GM19438 (cell line): ENCODE measurements around the gene ACSM3.
"Not testable (repeated sequence)": the region's sequence is repeated elsewhere in the genome, so short reads cannot be mapped to it uniquely, and the experiment has no call there.

ENCODE experiments used
- ATAC-seq: cut with Tn5 transposase; IDR thresholded peaks from one replicate; pipeline ENCODE4 v1.9.1; 2021; ENCODE audit warnings: low read depth; ENCODE audit not compliant: unreplicated experiment

Gene ACSM3

GRCh38 chr16:20763461-20764232 is at the start of gene ACSM3:
ACSM3 (plus strand) TSS chr16:20764014; CDS start chr16:20770035, 6,021 bp downstream.
- peak; percentile 98 for ATAC-seq

- ATAC-seq, result not testable (repeated sequence)
Measured at GRCh38 chr16:20717718-20718117, 46.1 kb upstream of the ACSM3 start.

- no peak for ATAC-seq
Measured at GRCh38 chr16:20720251-20720650, 43.6 kb upstream of the ACSM3 start.

GRCh38 chr16:20726661-20727060 is 37.2 kb upstream of the ACSM3 start:
- no peak for ATAC-seq

- ATAC-seq, result no peak
Measured at GRCh38 chr16:20727181-20727580, 36.6 kb upstream of the ACSM3 start.

GRCh38 chr16:20729141-20729540 is 34.7 kb upstream of the ACSM3 start:
- ATAC-seq, result no peak

GRCh38 chr16:20734056-20734455 is 29.8 kb upstream of the ACSM3 start:
- ATAC-seq, result no peak

- no peak for ATAC-seq
Measured at GRCh38 chr16:20734782-20735181, 29.0 kb upstream of the ACSM3 start.

GRCh38 chr16:20735490-20735889 is 28.3 kb upstream of the ACSM3 start:
- ATAC-seq, result no peak

- no peak for ATAC-seq
Measured at GRCh38 chr16:20740007-20740883, 23.6 kb upstream of the ACSM3 start.

- peak; percentile 71 for ATAC-seq
Measured at GRCh38 chr16:20740901-20741521, 22.8 kb upstream of the ACSM3 start.

- peak; percentile 80 for ATAC-seq
Measured at GRCh38 chr16:20741554-20742285, 22.1 kb upstream of the ACSM3 start, which contains the start of gene THUMPD1. THUMPD1 (minus strand) TSS chr16:20741818; CDS start chr16:20741739, 79 bp downstream.

- ATAC-seq, result no peak
Measured at GRCh38 chr16:20743591-20743990, 20.2 kb upstream of the ACSM3 start.

- ATAC-seq, result no peak
Measured at GRCh38 chr16:20744922-20745440, 18.8 kb upstream of the ACSM3 start.

GRCh38 chr16:20746461-20746860 is 17.4 kb upstream of the ACSM3 start:
- ATAC-seq, result no peak

GRCh38 chr16:20747030-20747816 is 16.6 kb upstream of the ACSM3 start:
- ATAC-seq, result peak; percentile 64

GRCh38 chr16:20749474-20749873 is 14.3 kb upstream of the ACSM3 start:
- no peak for ATAC-seq

GRCh38 chr16:20750558-20750957 is 13.3 kb upstream of the ACSM3 start:
- no peak for ATAC-seq

- no peak for ATAC-seq
Measured at GRCh38 chr16:20753727-20754126, 10.1 kb upstream of the ACSM3 start.
